Femur (tissue), 1 donor: Measurements from ENCODE around the gene CCR7.
"Not testable (repeated sequence)": the region's sequence is repeated elsewhere in the genome, so short reads cannot be mapped to it uniquely, and the experiment has no call there.

Source experiments
- DNase-seq: peaks from one replicate; pipeline ENCODE4 v3.0.0-alpha.2; 2017

The CCR7 gene

DNA sequence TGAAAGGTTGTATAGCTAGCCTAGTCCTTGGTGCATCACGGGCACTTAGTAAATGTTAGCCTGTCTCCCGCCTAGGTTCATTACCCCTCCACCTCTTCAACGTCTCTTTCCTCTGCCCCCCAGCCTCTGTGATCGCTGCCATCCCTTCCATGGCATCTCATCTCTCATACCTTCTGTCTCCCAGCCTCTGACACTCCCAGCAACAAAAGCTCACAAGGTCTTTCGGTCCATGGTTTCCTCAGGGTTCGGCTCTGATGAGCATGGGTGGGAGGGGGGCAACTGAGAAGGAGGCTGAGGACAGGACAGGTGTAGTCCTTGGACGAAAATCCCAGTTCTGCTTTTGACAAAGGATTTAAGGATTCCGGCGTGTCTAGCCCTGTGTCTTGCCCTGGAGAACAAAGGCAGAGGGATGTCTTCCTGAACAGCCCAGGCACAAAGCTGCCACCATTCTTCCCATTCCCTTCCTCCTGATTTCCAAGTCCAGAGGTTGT is 16.7 kb downstream of the CCR7 start:
- no peak for DNase-seq

DNA sequence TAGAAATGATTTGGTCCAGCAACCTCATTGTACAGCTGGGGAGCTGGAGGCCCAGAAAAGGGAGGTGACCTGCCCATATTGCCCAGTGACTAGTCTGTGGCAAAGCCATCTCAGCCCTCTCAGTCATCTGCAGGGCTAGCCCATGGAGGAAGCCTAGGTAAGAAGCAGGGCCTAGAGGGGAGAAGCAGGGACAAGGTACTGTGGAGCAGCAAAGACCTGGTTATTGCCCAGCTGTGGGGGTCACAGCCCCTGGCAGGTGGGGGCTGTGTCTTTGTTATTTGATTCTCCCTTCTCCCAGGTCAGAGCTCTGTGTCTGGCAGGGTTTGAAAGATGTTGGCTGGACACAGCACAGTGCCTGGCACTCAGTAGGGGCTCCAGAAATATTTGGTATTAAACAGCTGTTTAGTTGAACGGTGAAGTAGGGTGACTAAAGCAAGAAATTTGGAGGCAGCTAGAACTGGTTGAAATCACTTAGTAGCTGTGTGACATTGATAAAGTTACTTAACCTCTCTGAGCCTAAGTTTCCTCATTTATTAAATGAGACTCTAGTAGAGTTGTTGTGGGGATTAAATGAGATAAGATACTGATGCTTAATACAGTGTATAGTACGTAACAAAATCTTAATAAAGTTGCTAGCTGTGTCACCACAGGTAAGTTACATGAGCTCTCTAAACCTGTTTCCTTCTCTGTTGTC is 17.3 kb downstream of the CCR7 start:
- no peak for DNase-seq

DNA sequence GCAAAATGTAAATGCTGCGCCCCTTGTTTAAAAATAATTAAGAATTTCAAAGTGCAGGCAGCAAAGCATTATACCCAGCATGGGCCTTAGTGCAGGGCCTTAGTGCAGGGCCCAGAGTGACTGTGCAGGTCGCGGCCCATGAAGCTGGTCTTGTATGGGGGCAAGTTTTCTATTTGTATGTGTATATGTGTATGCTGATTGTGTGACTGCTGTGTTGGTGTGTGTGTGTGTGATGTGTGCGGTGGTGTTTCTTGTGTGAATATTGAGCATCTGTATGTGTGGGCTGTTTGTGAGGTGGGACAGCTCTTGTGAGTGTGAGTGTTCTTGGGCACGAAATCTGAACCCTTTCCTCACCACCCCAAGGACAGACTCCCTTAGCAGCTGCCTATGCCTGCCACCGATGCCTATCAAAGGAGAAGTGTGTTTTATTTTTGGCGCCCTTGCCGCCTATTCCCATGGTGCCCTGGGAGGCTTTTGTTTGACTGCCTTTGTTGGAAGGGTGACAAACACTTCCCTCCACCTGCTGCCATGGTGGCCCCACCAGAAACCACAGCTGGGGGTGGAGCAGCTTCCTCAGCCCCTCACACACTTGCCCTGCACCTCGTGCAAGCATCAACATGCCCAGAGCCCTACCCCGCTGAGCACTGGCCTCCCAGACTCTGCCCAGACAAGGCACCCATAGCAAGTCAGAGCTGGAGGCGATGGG is 18.0 kb downstream of the CCR7 start:
- DNase-seq = peak; percentile 79

DNA sequence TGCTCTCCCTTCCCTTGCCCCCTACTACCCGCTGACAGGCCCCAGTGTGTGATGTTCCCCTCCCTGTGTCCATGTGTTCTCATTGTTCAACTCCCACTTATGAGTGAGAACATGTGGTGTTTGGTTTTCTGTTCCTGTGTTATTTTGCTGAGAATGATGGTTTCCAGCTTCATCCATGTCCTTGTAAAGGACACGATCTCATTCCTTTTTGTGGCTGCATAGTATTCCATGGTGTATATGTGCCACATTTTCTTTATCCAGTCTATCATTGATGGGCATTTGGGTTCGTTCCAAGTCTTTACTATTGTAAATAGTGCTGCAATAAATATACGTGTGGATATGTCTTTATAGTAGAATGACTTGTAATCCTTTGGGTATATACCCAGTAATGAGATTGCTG is 18.8 kb downstream of the CCR7 start:
- not testable (repeated sequence) for DNase-seq

DNA sequence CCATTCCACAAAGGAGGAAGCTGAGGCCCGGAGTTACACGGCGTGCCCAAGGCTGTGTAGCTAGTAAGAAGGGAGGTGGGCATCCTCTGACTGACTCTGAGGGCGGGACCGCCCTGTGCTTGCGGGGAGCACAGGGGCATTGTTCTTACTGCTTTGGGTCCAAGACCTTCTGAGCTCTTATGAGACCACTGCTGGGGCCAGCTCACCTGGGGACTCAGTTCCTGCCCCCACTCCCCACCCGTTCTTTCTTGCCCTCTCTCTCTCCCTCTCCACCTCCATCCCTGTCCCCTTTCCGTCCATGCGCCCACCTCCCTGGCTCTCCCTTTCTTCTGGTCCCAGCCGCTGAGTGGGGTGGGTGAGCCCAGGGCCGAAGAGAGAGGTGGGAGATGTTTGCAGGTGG is 19.6 kb downstream of the CCR7 start:
- peak; percentile 10 for DNase-seq

DNA sequence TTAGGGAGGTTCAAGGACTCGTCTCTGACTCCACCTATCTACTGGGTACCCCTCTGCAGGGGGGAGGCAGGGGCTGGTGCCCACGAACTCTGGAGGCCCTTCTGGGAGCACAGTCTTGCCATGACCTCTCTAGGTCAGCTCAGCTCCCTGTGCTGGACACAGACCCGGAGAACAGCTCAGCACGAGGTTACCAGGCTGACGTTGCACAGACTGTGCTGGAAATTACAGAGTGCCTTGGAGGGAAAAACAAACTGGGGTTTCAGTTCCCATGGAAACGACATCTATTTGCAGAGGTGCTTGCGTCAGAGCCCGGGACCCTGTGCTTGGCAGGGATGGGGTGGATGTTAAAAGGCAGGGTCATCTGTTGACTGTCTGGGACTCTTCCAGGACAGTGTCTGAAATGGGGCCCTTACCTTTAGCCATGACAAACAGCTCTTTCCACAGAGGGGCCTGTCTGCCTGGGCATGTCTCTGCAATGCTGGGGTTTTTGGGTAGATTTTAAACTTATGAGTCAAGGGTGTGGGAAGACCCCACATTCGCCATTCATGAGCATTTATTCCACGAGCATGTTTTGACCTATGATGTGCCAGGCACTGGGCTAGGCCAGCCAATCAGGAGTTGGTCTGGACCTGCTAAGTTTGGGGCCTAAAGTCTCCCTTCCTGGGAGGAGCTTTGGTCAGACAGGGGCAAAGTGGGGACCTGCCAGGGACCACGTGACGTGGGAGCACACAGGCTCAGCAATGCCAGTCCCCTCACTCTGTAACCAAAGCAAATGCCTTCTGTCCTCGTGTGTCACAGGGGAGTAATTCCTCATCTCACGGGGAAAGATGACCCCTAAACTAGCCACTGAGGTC is 22.5 kb downstream of the CCR7 start:
- peak; percentile 93 for DNase-seq

DNA sequence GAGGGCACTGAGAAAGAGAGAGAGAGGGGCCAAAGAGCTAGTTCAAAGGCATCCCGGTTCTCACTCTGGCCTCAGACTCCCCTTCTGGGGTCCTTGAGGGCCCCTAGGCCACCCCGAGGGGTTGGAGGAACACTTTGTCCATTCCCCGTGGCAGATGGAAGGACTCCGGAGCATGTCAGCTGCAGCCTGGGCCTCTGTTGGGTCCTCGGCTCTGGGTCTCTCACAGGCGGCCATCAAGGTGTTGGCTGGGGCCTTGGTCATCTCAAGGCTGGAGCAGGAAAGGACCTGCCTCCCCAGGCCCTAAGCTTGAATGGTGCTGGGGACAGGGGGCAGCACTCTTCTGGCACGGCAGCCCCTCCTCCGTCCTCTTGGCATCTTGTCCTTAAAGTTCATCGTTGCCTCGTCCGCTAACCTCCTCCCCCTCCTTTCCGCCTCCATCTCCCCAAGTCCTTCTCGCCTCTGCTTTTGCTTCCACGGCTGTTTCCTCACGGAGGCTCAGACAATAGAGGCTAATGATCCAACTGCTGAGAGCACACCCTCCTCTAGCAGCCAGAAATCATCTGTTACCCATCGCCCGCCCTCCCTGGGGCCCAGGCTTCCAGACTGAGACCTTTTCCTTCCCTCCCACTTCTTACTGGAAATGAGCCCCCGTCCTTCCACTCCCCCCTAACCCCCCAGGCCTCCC is 23.3 kb downstream of the CCR7 start:
- DNase-seq = peak; percentile 85

DNA sequence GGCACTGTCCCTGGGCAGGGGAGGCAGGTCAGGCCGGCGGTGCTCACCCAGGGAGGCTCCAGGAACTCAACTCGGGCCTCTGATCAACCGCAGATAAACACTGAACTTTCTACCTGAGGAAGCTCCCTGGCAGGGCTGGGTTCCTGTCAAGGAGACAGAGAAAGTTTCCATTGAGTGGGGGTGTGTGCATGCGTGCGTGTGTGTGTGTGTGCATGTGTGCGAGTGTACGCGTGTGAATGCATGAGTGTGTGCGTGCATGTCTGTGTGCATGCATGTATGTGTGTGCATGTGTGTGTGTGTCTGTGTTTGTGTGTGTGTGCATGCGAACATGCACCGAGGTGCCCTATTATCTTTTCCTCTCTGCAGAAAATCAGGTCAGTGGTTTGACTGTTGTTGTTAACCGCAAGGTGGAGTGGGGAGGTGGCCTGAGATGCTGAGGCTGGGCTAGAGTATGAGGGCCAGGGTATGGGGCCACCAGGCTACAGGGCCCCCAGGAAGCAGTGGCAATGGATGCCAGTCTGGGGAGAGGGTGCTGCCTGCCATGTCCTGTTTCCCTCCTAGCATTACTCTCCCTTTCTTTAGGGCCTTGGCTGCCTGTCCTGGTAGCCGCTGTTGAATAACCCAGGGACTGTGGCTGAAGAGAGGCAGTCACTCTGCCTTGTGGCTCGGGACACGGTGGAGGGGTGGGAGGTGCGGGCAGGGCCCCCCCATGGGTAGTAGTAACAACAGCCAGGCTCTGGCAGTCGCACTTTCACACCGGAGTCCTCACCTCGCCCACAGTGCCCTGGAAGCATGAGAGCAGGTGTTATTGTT is 24.0 kb downstream of the CCR7 start:
- DNase-seq = no peak

DNA sequence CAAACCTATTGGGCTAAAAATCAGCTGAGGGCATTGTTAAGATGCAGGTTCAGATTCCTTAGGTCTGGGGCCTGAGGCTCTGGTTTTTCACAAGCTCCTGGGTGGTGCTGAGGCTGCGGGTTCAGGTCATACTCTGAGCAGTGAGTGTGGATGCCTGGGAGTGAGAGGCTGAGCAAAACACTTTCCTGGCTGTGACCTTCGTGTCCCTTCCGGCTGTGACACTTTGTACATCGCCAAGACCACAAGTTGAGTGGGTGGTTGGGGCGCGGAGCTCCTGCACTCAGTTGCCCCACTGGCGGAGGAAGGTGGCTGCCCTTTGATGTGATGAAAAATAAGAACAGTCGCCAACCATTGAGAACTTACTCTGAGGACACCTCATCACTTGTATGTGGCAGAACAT is 24.8 kb downstream of the CCR7 start:
- DNase-seq = no peak

DNA sequence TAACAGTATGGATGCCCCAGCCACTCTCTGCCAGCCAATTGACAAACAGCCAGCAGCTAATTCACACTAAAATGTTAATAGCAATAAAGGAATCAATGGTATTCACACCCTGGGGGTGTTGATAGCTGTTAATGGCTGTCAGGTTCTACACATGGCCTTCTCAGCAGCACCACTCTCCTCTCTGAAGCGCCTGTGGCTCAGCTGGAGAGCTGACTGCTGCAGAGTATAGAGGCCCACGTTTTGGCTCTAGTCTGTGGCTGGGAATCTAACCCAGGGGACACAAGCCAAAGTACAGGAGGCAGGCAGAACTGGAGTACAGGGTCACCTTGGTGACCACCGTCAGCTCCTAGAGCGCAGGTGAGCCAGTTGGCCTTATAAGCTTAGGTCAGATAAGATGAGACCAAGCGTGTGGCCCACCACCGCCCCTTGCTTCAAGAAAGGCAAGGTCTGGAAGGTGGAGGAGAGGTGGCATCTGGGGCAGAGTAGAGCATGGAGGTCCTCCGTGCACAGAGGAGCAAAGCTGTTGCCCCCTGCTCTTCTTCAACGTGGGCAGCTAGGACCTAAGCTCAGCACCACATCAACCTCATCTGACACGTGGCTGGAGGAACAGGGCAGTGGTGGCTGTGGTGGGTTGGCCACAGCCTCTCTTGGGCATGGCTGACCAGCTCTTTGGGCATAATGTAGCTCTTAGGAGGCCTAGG is 25.4 kb downstream of the CCR7 start:
- no peak for DNase-seq

DNA sequence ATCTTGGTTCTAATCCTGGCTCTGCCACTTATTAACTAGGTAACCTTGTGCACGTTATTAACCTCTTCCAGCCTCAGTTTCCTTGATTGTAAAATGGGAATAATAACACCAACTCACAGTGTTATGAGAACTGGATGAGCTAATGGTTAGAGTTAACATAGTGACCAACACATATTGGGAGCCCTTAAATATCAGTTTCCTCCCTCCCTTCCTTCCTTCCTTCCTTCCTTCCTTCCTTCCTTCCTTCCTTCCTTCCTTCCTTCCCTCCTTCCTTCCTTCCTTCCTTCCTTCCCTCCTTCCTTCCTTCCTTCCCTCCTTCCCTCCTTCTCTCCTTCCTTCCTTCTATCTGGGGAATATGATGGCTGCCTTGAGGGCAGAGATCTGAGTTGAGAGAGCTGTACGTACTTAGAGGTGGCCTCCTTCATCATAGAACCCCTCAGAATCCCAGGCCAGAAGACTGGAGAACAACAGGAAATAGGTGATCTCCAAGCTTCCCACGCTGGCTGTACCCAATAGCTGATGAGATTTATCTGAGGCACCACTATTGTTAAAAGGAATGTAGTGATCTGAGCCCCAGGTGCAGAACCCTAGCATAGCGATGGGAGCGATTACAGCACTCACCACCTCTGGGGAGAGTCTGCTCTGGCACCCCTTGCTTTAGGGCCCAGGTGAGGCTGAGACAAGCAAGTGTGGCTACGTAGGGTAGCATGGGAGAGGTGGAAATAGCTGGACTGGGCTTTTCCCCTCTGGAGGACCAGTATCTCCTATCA is 26.2 kb downstream of the CCR7 start:
- no peak for DNase-seq

DNA sequence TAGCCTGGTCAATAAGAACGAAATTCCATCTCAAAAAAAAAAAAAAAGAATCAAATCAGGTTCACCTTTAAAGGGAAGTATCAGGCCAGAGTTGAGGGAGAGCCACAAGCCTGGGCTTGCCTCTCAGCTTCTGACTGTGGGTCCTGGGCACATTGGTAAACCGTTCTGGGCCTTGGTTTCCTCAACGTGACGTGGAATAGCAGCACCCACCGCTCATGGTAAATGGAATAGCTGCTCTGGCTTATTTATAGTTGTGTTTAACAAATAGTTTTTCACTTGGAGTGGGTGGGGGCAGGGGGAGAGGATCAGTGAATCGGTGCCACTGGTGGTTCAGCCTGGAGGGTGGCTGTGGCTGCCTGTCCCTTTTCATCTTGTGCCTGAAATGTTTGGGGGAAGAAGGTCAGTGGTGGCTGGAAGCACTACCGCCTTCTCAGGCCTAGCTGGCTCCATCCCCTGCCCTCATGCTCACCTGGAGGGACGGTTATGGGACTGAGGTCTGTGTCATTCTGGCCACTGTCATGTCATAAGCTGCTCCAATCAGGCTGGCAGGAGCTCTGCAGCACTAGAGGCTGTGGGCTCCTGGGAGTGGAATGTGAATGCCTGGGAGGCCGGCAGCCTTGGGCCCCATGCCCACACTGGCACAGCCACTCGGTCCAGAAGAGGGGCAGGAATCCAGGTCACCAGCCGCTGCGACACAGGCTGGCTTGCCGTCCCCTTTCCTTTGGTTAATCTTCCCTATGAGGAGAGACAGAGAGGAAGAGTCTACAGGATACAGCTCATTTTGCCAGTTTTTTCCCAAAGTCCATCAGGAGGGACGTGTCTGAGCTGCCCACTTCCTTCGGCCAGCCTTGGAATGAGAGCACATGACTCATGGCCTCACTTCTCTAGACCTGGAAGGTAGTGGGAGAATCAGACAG is 27.0 kb downstream of the CCR7 start:
- peak; percentile 48 for DNase-seq

DNA sequence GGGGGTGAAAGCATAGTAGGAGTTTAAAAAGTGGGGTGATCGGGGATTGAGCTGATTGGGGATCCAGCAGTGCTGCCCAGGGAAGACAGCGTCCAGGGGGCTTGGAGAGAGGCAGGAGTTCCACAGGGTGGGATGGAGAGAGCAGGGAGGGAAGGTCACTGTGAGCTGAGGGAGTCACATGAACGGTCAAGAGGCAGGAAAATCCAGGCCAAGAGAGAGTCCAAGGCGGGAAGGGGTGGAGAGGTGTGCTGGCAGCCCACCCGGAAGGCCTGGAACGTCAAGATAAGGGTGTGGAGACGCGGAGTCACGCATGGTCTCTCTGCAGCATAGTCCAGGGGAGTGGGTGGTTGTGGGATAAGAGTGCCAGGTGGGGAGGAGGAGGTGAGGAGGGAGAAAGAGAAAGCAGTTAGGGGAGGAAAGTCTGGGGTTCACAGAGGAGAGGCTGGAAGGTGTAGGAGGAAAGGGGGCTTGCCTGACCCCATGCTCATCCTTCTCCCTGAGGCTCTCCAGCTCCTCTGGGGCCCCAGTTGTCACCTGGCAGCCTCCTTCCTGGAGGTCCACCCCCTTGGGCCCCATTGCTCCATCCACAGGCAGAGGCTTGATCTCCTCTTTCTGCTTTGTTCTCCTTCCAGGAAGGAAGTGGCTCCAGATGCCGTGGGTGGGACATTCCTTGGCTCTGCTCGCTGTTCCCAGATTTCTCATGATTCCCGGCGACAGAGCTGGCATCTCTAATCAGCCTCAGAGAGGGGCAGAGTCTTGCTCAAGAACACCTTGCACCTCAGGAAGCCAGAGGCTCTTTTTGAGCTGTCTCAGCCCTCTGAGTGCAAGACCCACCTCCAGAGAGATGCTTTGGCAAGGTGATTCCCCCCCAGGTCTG is 28.7 kb downstream of the CCR7 start:
- peak; percentile 57 for DNase-seq

DNA sequence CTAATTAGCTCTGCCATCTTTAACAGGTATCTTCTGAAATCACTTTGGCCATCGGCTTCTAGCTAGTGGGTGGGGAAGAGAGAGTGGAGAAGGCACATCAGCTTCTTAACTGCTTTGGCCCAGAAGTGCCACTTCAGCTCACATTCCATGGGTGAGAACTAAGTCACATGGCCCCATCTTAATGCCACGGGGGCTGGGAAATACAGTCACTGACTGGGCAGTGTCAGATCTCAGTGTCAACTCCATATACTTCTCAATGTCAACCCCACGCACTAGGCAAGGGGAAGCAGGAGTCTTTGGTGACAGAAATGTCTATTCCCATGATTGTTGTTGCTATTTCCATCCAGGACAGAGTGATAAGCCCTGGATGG is 29.4 kb downstream of the CCR7 start:
- DNase-seq = no peak

DNA sequence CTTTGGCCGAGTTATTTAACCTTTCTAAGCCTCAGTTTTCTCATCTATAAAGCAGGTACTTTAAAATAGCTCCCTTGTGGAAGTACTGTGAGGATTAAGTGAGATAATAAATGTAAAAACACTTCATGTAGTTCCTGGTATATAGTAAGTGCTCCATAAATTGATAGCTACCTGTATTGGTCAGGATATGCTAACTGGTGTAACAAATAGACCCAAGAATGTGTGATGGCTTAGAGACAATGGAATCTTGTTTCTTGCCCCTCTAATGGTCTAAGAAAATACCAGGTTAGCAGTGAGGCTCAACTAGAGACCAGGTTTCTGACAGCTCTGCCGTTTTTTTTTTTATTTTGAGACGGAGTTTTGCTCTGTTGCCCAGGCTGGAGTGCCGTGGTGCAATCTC is 29.8 kb downstream of the CCR7 start:
- no peak for DNase-seq

DNA sequence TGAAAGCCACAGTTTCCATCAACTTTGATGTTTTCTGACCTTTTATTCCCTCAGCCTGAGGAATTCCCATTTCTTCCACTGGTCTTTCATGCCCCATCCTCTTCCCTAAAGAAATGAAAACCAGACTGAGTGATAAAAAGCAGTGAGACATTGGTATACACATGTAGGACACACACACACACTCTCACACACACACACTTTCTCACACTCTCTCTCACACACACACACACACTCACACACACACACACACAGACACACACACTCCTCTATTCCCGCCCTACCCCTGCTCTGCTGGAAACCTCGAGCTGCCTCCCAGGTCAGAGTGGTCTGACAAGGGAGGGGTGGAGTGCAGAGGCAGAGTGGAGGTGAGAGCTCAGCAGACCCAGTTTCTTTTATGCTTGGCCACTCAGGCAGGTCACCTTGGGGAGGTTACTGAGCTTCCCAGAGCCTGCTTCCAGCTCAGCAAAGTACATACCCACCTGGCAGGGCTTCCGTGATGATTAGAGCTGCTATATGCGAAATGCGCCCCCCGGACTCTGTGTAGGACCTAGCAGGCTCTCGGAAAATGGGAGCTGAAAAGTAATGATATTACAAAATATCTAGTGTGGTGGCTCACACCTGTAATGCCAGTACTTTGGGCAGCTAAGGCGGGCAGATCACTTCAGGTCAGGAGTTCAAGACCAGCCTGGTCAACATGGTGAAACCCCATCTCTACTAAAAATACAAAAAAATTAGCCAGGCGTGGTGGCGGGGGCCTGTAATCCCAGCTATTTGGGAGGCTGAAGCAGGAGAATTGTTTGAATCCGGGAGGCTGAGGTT is 30.7 kb downstream of the CCR7 start:
- DNase-seq = no peak

DNA sequence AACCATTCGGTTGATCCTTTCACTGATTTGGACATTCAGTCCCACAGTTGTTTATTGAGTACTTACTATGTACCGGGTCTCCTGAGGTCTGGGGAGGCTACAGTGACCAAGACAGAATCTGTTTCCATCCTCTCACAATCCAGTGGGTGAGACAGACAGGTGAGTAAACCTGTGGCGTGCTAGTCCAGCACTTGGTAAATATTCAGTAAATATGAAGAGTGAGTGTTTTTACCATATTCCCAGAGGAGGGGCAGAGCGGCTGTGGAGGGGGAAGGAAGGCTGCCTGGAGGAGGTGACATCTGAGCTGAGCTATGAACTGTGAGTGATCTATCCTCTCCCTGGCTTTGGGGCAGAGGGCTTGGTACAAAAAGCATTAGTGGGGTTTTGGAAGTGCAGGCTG is 31.4 kb downstream of the CCR7 start:
- no peak for DNase-seq
